AG04449 (cell line): Measurements from ENCODE around the gene RNF112.
"Not testable (repeated sequence)": the region's sequence is repeated elsewhere in the genome, so short reads cannot be mapped to it uniquely, and the experiment has no call there.

Source experiments
- CTCF ChIA-PET: fragments of 350-600 bp; formaldehyde crosslinking; extraction: SDS; loops from one replicate; lab custom pipeline; 2021; ENCODE audit warnings: antibody characterized with exemption; lab: Yijun Ruan, JAX
- POLR2A ChIA-PET: fragments of 400-600, 350-600 bp; formaldehyde crosslinking; extraction: SDS; loops from one replicate; lab custom pipeline; 2020; ENCODE audit warnings: antibody characterized with exemption, inconsistent platforms; lab: Yijun Ruan, JAX
- DNase-seq: peaks from one replicate; pipeline ENCODE4 v3.0.0-alpha.2; 2010; ENCODE audit warnings: low read depth, low spot score
- H3K4me3 ChIP-seq: 2 replicates; pipeline ENCODE4 v1.5.1; 2011; ENCODE audit warnings: low read depth, mild to moderate bottlenecking, control low read depth, low read length
- CTCF ChIP-seq: IDR thresholded peaks from one replicate; pipeline ENCODE4 v1.5.1; 2011; ENCODE audit warnings: mild to moderate bottlenecking, moderate library complexity, low read length, control low read depth, inconsistent platforms; ENCODE audit not compliant: insufficient read depth; ENCODE audit errors: missing control alignments

The RNF112 gene

GRCh38 chr17:19426631-19427030 is 15.6 kb downstream of the RNF112 start:
- CTCF ChIA-PET: interaction anchor here (0.7 to 3.8 kb wide), 3 partner anchors 9 to 64 kb away, joined by 3 to 22 read pairs (median 7); partner anchors contain the start of gene B9D1
- DNase-seq: no peak
- H3K4me3 ChIP-seq: no peak overlapping the region
- POLR2A ChIA-PET: no interaction called here
- no peak for TF ChIP-seq CTCF

- no peak for DNase-seq
- CTCF ChIA-PET: interaction anchor here (0.9 to 1.4 kb wide), 2 partner anchors 16 to 69 kb away, joined by 3 to 5 read pairs; partner anchors contain the start of gene B9D1
- TF ChIP-seq CTCF: no peak
- POLR2A ChIA-PET: no interaction called here
- H3K4me3 ChIP-seq: no peak overlapping the region
These were observed 20.7 kb downstream of the RNF112 start for GRCh38 chr17:19431691-19432090.

- TF ChIP-seq CTCF: no peak
- DNase-seq: no peak
- H3K4me3 ChIP-seq: no peak overlapping the region
- ChIA-PET CTCF (interaction anchor here (1.3 to 6.5 kb wide), 3 partner anchors 8 to 70 kb away, joined by 7 to 58 read pairs (median 8); partner anchors contain the start of gene B9D1), POLR2A (no interaction called here)
These were observed 22.2 kb downstream of the RNF112 start for GRCh38 chr17:19433255-19433654.

GRCh38 chr17:19433727-19434340 is 22.8 kb downstream of the RNF112 start:
- CTCF ChIA-PET: interaction anchor here (1.2 to 6.5 kb wide), 4 partner anchors 9 to 329 kb away, joined by 3 to 58 read pairs (median 8); partner anchors contain the start of gene B9D1

GRCh38 chr17:19440421-19440820 is 29.4 kb downstream of the RNF112 start:
- CTCF ChIA-PET: no interaction called here
- H3K4me3 ChIP-seq: no peak overlapping the region
- no peak for TF ChIP-seq CTCF
- POLR2A ChIA-PET: no interaction called here
- DNase-seq: no peak

More at GRCh38 chr17:19433727-19434340, 22.8 kb downstream of the RNF112 start:
- H3K4me3 ChIP-seq: no peak overlapping the region
- POLR2A ChIA-PET: no interaction called here
- DNase-seq: no peak
- TF ChIP-seq CTCF: no peak

- H3K4me3 ChIP-seq, CTCF ChIA-PET, POLR2A ChIA-PET, DNase-seq: not testable (repeated sequence)
These were observed 30.3 kb downstream of the RNF112 start for GRCh38 chr17:19441288-19441687.

GRCh38 chr17:19442731-19443130 is 31.7 kb downstream of the RNF112 start:
- no peak overlapping the region for H3K4me3 ChIP-seq
- POLR2A ChIA-PET: no interaction called here
- CTCF ChIA-PET: interaction anchor here (1.4 to 1.8 kb wide), 2 partner anchors 65 to 79 kb away, joined by 6 to 13 read pairs; partner anchors contain the start of genes B9D1 and MAPK7

More at GRCh38 chr17:19442731-19443130, 31.7 kb downstream of the RNF112 start:
- TF ChIP-seq CTCF: no peak
- no peak for DNase-seq
